ENCODE results near the gene CD1C. TPM values are rescaled to one million over a fixed set of nuclear protein-coding genes. Genes with fewer than 3 reads are reported as not detected.
A peak's percentile ranks its signal among the peaks of the same experiment; 100 is the strongest.

CD1C gene
- total and polyA plus RNA-seq, 4 donors = 0.24 to 0.89 (median 0.29) TPM

- Histone ChIP-seq H3K36me3 (ENCODE audit: control insufficient read depth in 4 of 4, insufficient read depth in 3 of 4, low read depth in 1 of 4, low read length in 3 of 4) (no peaks in the 10 kb centered on the region), H3K9me3 (ENCODE audit: control insufficient read depth in 4 of 4, low read length in 3 of 4) (peaks cover 0 to 2% (median 0%) of the 10 kb centered on the region in 4 donors), H3K9ac (ENCODE audit: low read depth in 1 of 2, low read length in 2 of 2) (no peak overlapping the region), H3K4me3 (ENCODE audit: low read depth in 1 of 3, low read length in 3 of 3) (peak overlapping the region in 1 of 3 donors; percentile 12), H3K4me1 (ENCODE audit: control insufficient read depth in 4 of 4, insufficient read depth in 4 of 4, low read length in 3 of 4) (no peaks in the 10 kb centered on the region), H3K27me3 (ENCODE audit: control insufficient read depth in 4 of 4, insufficient read depth in 4 of 4, low read length in 3 of 4) (peaks cover 0 to 2% (median 0%) of the 10 kb centered on the region in 4 donors), H3K27ac (ENCODE audit: low read depth in 1 of 2, low read length in 2 of 2) (no peak overlapping the region)
- no peak for DNase-seq (ENCODE audit: low spot score)
- WGBS = 89% methylated on average over 2 of the region's 2 CpGs
- TF ChIP-seq GABPA (IDR thresholded peaks at IDR 0.05 in 1 of 2, conservative IDR thresholded peaks at IDR 0.05 in 1 of 2) (no peak), EGR1 (IDR thresholded peaks at IDR 0.05; ENCODE audit: low read depth in 2 of 2) (no peak), YY1 (IDR thresholded peaks at IDR 0.05) (no peak), FOXA2 (IDR thresholded peaks at IDR 0.05) (no peak), SP1 (IDR thresholded peaks at IDR 0.05) (no peak), FOXA1 (IDR thresholded peaks at IDR 0.05) (no peak), CTCF (IDR thresholded peaks at IDR 0.05; ENCODE audit: low read depth, low read length, missing input control) (no peak), ATF3 (IDR thresholded peaks at IDR 0.05) (no peak), ZBTB33 (IDR thresholded peaks at IDR 0.05) (no peak)
Measured at GRCh38 chr1:158295791-158296190, 6.1 kb downstream of the CD1C start.

GRCh38 chr1:158310623-158311022, 20.9 kb downstream of the CD1C start:
- no peaks in the 10 kb centered on the region for H3K27me3 ChIP-seq (ENCODE audit: control insufficient read depth in 4 of 4, insufficient read depth in 4 of 4, low read length in 3 of 4)
- whole genome bisulfite sequencing = 65% methylated on average over 1 of the region's 1 CpG
- H3K27ac ChIP-seq (ENCODE audit: low read depth in 1 of 2, low read length in 2 of 2) = no peak overlapping the region
- H3K9ac ChIP-seq (ENCODE audit: low read depth in 1 of 2, low read length in 2 of 2) = no peak overlapping the region
- DNase-seq (ENCODE audit: low spot score) = no peak
- peaks cover 0 to 4% (median under 1%) of the 10 kb centered on the region in 4 donors for H3K9me3 ChIP-seq (ENCODE audit: control insufficient read depth in 4 of 4, low read length in 3 of 4)
- TF ChIP-seq TAF1 (conservative IDR thresholded peaks at IDR 0.05) = no peak
- TF ChIP-seq HNF4A (conservative IDR thresholded peaks at IDR 0.05) = no peak
- TF ChIP-seq YY1 (IDR thresholded peaks at IDR 0.05) = no peak
- no peak for TF ChIP-seq NR2F2 (IDR thresholded peaks at IDR 0.05)
- no peaks in the 10 kb centered on the region for H3K36me3 ChIP-seq (ENCODE audit: control insufficient read depth in 4 of 4, insufficient read depth in 3 of 4, low read depth in 1 of 4, low read length in 3 of 4)
- no peak overlapping the region for H3K4me3 ChIP-seq (ENCODE audit: low read depth in 1 of 3, low read length in 3 of 3)
- H3K4me1 ChIP-seq (ENCODE audit: control insufficient read depth in 4 of 4, insufficient read depth in 4 of 4, low read length in 3 of 4) = no peaks in the 10 kb centered on the region

GRCh38 chr1:158311066-158311465, 21.3 kb downstream of the CD1C start:
- H3K36me3 ChIP-seq (ENCODE audit: control insufficient read depth in 4 of 4, insufficient read depth in 3 of 4, low read depth in 1 of 4, low read length in 3 of 4) = no peaks in the 10 kb centered on the region
- no peak overlapping the region for H3K27ac ChIP-seq (ENCODE audit: low read depth in 1 of 2, low read length in 2 of 2)
- H3K27me3 ChIP-seq (ENCODE audit: control insufficient read depth in 4 of 4, insufficient read depth in 4 of 4, low read length in 3 of 4) = no peaks in the 10 kb centered on the region
- no peaks in the 10 kb centered on the region for H3K4me1 ChIP-seq (ENCODE audit: control insufficient read depth in 4 of 4, insufficient read depth in 4 of 4, low read length in 3 of 4)
- WGBS = 60% methylated on average over 2 of the region's 2 CpGs
- no peak overlapping the region for H3K4me3 ChIP-seq (ENCODE audit: low read depth in 1 of 3, low read length in 3 of 3)
- no peak for DNase-seq (ENCODE audit: low spot score)
- peaks cover 0 to 4% (median under 1%) of the 10 kb centered on the region in 4 donors for H3K9me3 ChIP-seq (ENCODE audit: control insufficient read depth in 4 of 4, low read length in 3 of 4)
- H3K9ac ChIP-seq (ENCODE audit: low read depth in 1 of 2, low read length in 2 of 2) = no peak overlapping the region
- TF ChIP-seq RXRA (IDR thresholded peaks at IDR 0.05) = no peak
- TF ChIP-seq HNF4G (IDR thresholded peaks at IDR 0.05) = no peak
- no peak for TF ChIP-seq TAF1 (conservative IDR thresholded peaks at IDR 0.05)
- TF ChIP-seq ZBTB33 (IDR thresholded peaks at IDR 0.05) = no peak

Data from liver (tissue), 9 donors.